ENCODE measurements around the gene CPPED1.

DNA sequence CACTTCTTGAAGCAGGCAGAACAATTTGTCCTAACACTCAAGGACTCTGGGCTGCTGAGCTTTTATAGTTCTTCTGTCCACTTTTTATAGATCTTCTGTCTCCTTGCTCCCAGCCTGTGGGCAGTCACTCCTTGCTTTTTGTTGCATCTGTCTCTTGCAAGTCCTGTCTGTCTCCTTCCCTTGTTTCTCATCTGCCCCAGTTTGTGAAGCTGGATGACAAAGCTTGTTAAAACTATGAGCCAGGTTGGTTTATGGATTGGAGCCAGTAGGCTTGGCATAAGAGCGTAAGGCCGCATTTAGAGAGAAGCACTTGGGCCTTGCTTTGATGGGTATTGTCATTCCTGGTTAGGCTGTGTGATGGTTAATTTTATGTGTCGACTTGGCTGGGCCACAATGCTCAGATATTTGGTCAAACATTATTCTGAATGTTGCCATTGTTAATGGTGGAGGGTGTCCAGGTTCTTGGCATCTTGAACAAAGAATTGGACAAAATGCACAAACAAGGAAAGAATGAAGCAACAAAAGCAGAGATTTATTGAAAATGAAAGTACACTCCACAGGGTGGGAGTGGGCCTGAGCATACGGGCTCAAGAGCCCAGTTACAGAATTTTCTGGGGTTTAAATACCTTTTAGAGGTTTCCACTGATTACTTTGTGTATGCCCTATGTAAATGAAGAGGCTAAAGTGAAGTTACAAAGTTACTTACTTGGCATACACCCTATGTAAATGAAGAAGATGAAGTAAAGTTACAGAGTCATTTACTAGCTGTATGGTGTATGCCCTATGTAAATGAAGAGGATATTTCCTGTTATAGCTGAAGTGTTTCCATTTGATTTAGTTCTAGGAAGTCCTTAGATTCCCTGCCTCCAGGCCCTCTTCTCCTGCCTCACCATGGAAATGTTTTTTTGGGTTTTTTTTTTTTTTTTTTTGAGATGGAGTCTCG is 8.0 kb upstream of the CPPED1 start:
- TF ChIP-seq, protein P1, sequence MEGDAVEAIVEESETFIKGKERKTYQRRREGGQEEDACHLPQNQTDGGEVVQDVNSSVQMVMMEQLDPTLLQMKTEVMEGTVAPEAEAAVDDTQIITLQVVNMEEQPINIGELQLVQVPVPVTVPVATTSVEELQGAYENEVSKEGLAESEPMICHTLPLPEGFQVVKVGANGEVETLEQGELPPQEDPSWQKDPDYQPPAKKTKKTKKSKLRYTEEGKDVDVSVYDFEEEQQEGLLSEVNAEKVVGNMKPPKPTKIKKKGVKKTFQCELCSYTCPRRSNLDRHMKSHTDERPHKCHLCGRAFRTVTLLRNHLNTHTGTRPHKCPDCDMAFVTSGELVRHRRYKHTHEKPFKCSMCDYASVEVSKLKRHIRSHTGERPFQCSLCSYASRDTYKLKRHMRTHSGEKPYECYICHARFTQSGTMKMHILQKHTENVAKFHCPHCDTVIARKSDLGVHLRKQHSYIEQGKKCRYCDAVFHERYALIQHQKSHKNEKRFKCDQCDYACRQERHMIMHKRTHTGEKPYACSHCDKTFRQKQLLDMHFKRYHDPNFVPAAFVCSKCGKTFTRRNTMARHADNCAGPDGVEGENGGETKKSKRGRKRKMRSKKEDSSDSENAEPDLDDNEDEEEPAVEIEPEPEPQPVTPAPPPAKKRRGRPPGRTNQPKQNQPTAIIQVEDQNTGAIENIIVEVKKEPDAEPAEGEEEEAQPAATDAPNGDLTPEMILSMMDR (conservative IDR thresholded peaks at IDR 0.05): no peak
- TF ChIP-seq ZFX (IDR thresholded peaks at IDR 0.05): no peak
